ENCODE measurements around the gene HTR3C.

DNA sequence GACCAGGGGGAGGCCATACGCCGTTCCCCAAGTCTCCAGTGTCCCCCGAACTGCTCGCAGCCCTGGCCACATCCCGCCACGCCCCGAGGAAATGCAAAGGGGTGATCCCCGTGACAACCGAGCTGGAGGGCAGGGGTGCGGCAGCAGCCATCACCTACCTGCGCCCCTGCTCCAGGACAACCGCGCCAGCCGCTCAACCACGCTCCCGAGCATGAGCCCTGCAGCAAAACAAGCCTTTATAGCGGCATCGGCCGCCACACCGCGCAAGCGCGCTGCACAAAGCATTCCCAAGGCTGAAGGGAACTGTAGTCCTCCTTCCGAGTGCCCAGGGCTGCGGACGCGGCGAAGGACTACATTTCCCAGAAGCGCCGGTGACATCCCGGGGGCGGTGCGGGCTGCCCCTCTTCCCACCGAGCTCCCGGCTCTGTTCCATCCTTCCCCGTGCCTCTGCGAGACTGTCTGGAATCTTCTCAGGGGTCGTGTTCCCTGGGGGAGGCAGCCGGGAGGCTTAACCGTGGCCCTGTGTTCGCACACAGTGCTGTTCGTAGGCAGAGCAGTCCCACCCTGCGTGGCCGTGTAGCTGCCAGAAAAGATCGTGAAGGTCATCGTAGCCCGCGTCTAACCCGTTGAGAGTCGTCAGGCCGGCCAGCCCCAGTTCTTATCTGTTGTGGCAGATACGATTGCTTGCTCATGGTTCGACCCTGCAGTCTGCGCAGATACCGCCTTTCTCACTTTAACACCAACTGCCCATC is 35.0 kb upstream of the HTR3C start, which contains the start of gene ABCC5:
- no peak for TF ChIP-seq YY1 (IDR thresholded peaks at IDR 0.05; ENCODE audit: insufficient read depth, insufficient read length)
- no peak for TF ChIP-seq ZNF274 (IDR thresholded peaks at IDR 0.05; ENCODE audit: low read depth, low read length)

All from NT2/D1 (cell line).